ENCODE measurements around the gene CD9.

DNA sequence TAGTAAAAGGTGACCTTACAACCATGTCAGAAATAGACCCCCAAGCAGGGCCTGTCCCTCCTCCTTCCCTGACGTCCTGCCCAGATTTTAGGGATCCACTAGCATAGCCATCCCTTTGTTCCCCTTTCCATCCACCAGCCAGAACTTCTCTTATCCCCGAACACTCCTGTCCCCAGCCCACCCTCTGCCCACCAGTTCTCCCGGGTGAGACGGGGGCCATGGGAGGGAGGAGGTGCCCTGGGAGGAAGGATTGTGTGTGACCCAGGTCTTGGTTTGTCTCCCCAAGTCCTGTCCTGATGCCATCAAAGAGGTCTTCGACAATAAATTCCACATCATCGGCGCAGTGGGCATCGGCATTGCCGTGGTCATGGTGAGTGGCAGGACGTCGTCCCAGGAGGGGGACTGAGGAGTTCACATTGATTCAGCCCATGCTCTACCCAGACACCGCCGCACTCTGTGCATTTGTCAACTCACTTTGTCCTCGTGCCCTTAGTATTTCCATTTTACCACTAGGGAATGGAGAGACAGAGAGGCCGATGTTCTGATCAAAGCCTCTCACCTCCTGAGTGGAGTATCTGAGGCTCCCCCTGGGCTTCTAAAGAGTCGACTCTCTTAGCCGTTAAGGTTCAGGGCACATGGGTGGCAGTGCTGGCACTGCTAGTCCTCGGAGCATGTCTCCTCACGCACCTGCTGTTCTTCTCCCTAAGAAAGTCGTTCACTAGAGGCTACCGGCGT is 35.9 kb downstream of the CD9 start:
- TF ChIP-seq, protein P1, sequence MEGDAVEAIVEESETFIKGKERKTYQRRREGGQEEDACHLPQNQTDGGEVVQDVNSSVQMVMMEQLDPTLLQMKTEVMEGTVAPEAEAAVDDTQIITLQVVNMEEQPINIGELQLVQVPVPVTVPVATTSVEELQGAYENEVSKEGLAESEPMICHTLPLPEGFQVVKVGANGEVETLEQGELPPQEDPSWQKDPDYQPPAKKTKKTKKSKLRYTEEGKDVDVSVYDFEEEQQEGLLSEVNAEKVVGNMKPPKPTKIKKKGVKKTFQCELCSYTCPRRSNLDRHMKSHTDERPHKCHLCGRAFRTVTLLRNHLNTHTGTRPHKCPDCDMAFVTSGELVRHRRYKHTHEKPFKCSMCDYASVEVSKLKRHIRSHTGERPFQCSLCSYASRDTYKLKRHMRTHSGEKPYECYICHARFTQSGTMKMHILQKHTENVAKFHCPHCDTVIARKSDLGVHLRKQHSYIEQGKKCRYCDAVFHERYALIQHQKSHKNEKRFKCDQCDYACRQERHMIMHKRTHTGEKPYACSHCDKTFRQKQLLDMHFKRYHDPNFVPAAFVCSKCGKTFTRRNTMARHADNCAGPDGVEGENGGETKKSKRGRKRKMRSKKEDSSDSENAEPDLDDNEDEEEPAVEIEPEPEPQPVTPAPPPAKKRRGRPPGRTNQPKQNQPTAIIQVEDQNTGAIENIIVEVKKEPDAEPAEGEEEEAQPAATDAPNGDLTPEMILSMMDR (optimal IDR thresholded peaks at IDR 0.05 in 1 of 3, IDR thresholded peaks at IDR 0.05 in 1 of 3, conservative IDR thresholded peaks at IDR 0.05 in 1 of 3; ENCODE audit: extremely low read depth in 1 of 3, insufficient read depth in 2 of 3, low read length in 3 of 3): no peak
- no peak for TF ChIP-seq EZH2 (IDR thresholded peaks at IDR 0.05; ENCODE audit: low read length)
